HepG2 (cell line): ENCODE results near the gene CEBPB. TPM values are rescaled to one million over a fixed set of nuclear protein-coding genes. Genes with fewer than 3 reads are reported as not detected.

Source experiments
- HOXA3 ChIP-seq: sonication (generic); formaldehyde crosslinking; IDR thresholded peaks from 2 replicates; pipeline ENCODE4 v1.5.0; 2020; ENCODE audit warnings: missing genetic modification reagents
- HOXD1 ChIP-seq: sonication (generic); formaldehyde crosslinking; IDR thresholded peaks from 2 replicates; pipeline ENCODE4 v1.5.0; 2020; ENCODE audit warnings: missing genetic modification reagents
- KLF11 ChIP-seq: IDR thresholded peaks from 2 replicates; pipeline ENCODE4 v1.6.1; 2016; ENCODE audit warnings: missing compliant biosample characterization
- MAFG ChIP-seq: sonication (generic); formaldehyde crosslinking; IDR thresholded peaks from 2 replicates; pipeline ENCODE4 v1.5.1; 2020; ENCODE audit warnings: mild to moderate bottlenecking, missing genetic modification reagents
- RFXANK ChIP-seq: IDR thresholded peaks from 2 replicates; pipeline ENCODE4 v1.6.1; 2016
- ZBTB7B ChIP-seq: sonication (generic); formaldehyde crosslinking; IDR thresholded peaks from 2 replicates; pipeline ENCODE4 v1.4.0; 2020; ENCODE audit warnings: missing genetic modification reagents
- ZFX ChIP-seq: sonication (generic); formaldehyde crosslinking; IDR thresholded peaks from 2 replicates; pipeline ENCODE4 v1.4.0; 2020; ENCODE audit warnings: mild to moderate bottlenecking, low read depth, missing genetic modification reagents, moderate library complexity
- ZNF605 ChIP-seq: sonication (generic); formaldehyde crosslinking; IDR thresholded peaks from 2 replicates; pipeline ENCODE4 v1.8.0; 2022; ENCODE audit warnings: mild to moderate bottlenecking, missing genetic modification reagents
- polyA plus RNA-seq, 8 experiments: library from polyadenylated mRNA; depleted of rRNA in 3 of 8; stranded (reverse) in 7 of 8; unstranded in 1 of 8; fragments of >200 nt; fragmentation: Illumina TruSeq in 4 of 8; extraction: Trizol in 4 of 8; gene quantifications; 2 replicates each; pipeline versions ENCODE4 v1.2.1 to v1.2.3, GENCODE V29; 2011 to 2016; ENCODE audit warnings: low read depth in 4 of 8, missing spikeins in 1 of 8, mixed read lengths in 1 of 8; ENCODE audit not compliant: insufficient read depth in 1 of 8
- total RNA-seq, 5 experiments: library from RNA; depleted of rRNA; stranded (reverse); fragments of >200 nt; fragmentation: Illumina TruSeq; extraction: Trizol; gene quantifications; 2 replicates each; pipeline ENCODE4 v1.2.3, GENCODE V29; 2016; ENCODE audit warnings: low read depth in 1 of 5
- TF ChIP-seq, protein P1 (sequence below): sonication (generic); formaldehyde crosslinking; conservative IDR thresholded peaks from 2 replicates; pipeline ENCODE4 v1.8.0; 2022; ENCODE audit warnings: mild to moderate bottlenecking, moderate library complexity, missing genetic modification reagents
- TF ChIP-seq, protein P2 (sequence below): sonication (generic); formaldehyde crosslinking; IDR thresholded peaks from 2 replicates; pipeline ENCODE4 v1.4.0; 2020; ENCODE audit warnings: missing genetic modification reagents
- TF ChIP-seq, protein P3 (sequence below): sonication (generic); formaldehyde crosslinking; IDR thresholded peaks from 2 replicates; pipeline ENCODE4 v1.4.0; 2020; ENCODE audit warnings: missing genetic modification reagents, borderline replicate concordance
- TF ChIP-seq, protein P4 (sequence below): sonication (generic); formaldehyde crosslinking; IDR thresholded peaks from 2 replicates; pipeline ENCODE4 v1.5.1; 2020; ENCODE audit warnings: mild to moderate bottlenecking, missing genetic modification reagents, moderate library complexity
- TF ChIP-seq, protein P5 (sequence below): IDR thresholded peaks from 2 replicates; pipeline ENCODE4 v1.4.0; 2020; ENCODE audit warnings: mild to moderate bottlenecking, missing genetic modification reagents

The CEBPB gene
- total and polyA plus RNA-seq, 2 of the 13 experiments (the other 11 are each of a cell fraction or from before 2014, with no cell fraction given), result 18.5 to 28.2 TPM

DNA sequence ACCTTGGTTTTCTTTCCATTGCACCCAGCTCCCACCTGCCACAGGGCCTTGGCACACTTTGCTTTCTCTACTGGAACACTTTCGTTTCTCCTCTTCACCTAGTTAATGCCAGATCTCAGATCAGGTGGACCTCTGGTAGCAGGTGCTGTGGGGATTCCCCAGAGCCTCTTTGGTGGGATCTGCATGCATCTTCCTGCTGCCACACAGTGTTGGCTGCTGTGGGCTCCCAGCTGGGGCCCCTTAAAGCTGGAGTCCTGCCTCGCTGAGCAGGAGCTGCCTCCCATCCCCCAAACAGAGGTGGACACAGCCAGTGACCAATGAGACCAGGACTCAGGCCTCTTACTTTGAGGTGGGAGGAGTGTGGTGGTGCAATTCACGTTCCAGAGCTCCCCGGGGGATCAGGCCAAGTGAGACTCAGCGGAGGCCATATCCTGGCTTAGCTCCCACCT lies 28.4 kb downstream of the CEBPB start (continued):
- TF ChIP-seq, protein P1, sequence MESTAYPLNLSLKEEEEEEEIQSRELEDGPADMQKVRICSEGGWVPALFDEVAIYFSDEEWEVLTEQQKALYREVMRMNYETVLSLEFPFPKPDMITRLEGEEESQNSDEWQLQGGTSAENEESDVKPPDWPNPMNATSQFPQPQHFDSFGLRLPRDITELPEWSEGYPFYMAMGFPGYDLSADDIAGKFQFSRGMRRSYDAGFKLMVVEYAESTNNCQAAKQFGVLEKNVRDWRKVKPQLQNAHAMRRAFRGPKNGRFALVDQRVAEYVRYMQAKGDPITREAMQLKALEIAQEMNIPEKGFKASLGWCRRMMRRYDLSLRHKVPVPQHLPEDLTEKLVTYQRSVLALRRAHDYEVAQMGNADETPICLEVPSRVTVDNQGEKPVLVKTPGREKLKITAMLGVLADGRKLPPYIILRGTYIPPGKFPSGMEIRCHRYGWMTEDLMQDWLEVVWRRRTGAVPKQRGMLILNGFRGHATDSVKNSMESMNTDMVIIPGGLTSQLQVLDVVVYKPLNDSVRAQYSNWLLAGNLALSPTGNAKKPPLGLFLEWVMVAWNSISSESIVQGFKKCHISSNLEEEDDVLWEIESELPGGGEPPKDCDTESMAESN, result 0 out of 2 replicates have a peak, but pooled peaks have one; percentile 21
- TF ChIP-seq ZFX (CRISPR knock-in tag) (peak; percentile 25; the same call in 1 of the 2 replicates), ZNF605 (CRISPR knock-in tag) (0 out of 2 replicates have a peak, but pooled peaks have one; percentile 8), KLF11 (CRISPR knock-in tag) (no peak), HOXA3 (CRISPR knock-in tag) (0 out of 2 replicates have a peak, but pooled peaks have one; percentile 25), RFXANK (0 out of 2 replicates have a peak, but pooled peaks have one; percentile 24), HOXD1 (no peak), MAFG (CRISPR knock-in tag) (no peak), ZBTB7B (CRISPR knock-in tag) (peak; percentile 28; the same call in 1 of the 2 replicates)
- TF ChIP-seq, protein P2, sequence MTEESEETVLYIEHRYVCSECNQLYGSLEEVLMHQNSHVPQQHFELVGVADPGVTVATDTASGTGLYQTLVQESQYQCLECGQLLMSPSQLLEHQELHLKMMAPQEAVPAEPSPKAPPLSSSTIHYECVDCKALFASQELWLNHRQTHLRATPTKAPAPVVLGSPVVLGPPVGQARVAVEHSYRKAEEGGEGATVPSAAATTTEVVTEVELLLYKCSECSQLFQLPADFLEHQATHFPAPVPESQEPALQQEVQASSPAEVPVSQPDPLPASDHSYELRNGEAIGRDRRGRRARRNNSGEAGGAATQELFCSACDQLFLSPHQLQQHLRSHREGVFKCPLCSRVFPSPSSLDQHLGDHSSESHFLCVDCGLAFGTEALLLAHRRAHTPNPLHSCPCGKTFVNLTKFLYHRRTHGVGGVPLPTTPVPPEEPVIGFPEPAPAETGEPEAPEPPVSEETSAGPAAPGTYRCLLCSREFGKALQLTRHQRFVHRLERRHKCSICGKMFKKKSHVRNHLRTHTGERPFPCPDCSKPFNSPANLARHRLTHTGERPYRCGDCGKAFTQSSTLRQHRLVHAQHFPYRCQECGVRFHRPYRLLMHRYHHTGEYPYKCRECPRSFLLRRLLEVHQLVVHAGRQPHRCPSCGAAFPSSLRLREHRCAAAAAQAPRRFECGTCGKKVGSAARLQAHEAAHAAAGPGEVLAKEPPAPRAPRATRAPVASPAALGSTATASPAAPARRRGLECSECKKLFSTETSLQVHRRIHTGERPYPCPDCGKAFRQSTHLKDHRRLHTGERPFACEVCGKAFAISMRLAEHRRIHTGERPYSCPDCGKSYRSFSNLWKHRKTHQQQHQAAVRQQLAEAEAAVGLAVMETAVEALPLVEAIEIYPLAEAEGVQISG (CRISPR knock-in tag), result peak; percentile 40; the same call in 1 of the 2 replicates
- TF ChIP-seq, protein P3, sequence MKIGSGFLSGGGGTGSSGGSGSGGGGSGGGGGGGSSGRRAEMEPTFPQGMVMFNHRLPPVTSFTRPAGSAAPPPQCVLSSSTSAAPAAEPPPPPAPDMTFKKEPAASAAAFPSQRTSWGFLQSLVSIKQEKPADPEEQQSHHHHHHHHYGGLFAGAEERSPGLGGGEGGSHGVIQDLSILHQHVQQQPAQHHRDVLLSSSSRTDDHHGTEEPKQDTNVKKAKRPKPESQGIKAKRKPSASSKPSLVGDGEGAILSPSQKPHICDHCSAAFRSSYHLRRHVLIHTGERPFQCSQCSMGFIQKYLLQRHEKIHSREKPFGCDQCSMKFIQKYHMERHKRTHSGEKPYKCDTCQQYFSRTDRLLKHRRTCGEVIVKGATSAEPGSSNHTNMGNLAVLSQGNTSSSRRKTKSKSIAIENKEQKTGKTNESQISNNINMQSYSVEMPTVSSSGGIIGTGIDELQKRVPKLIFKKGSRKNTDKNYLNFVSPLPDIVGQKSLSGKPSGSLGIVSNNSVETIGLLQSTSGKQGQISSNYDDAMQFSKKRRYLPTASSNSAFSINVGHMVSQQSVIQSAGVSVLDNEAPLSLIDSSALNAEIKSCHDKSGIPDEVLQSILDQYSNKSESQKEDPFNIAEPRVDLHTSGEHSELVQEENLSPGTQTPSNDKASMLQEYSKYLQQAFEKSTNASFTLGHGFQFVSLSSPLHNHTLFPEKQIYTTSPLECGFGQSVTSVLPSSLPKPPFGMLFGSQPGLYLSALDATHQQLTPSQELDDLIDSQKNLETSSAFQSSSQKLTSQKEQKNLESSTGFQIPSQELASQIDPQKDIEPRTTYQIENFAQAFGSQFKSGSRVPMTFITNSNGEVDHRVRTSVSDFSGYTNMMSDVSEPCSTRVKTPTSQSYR, result peak; percentile 86; the same call in 1 of the 2 replicates
- TF ChIP-seq, protein P4, sequence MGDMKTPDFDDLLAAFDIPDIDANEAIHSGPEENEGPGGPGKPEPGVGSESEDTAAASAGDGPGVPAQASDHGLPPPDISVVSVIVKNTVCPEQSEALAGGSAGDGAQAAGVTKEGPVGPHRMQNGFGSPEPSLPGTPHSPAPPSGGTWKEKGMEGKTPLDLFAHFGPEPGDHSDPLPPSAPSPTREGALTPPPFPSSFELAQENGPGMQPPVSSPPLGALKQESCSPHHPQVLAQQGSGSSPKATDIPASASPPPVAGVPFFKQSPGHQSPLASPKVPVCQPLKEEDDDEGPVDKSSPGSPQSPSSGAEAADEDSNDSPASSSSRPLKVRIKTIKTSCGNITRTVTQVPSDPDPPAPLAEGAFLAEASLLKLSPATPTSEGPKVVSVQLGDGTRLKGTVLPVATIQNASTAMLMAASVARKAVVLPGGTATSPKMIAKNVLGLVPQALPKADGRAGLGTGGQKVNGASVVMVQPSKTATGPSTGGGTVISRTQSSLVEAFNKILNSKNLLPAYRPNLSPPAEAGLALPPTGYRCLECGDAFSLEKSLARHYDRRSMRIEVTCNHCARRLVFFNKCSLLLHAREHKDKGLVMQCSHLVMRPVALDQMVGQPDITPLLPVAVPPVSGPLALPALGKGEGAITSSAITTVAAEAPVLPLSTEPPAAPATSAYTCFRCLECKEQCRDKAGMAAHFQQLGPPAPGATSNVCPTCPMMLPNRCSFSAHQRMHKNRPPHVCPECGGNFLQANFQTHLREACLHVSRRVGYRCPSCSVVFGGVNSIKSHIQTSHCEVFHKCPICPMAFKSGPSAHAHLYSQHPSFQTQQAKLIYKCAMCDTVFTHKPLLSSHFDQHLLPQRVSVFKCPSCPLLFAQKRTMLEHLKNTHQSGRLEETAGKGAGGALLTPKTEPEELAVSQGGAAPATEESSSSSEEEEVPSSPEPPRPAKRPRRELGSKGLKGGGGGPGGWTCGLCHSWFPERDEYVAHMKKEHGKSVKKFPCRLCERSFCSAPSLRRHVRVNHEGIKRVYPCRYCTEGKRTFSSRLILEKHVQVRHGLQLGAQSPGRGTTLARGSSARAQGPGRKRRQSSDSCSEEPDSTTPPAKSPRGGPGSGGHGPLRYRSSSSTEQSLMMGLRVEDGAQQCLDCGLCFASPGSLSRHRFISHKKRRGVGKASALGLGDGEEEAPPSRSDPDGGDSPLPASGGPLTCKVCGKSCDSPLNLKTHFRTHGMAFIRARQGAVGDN, result peak; percentile 60
- TF ChIP-seq, protein P5, sequence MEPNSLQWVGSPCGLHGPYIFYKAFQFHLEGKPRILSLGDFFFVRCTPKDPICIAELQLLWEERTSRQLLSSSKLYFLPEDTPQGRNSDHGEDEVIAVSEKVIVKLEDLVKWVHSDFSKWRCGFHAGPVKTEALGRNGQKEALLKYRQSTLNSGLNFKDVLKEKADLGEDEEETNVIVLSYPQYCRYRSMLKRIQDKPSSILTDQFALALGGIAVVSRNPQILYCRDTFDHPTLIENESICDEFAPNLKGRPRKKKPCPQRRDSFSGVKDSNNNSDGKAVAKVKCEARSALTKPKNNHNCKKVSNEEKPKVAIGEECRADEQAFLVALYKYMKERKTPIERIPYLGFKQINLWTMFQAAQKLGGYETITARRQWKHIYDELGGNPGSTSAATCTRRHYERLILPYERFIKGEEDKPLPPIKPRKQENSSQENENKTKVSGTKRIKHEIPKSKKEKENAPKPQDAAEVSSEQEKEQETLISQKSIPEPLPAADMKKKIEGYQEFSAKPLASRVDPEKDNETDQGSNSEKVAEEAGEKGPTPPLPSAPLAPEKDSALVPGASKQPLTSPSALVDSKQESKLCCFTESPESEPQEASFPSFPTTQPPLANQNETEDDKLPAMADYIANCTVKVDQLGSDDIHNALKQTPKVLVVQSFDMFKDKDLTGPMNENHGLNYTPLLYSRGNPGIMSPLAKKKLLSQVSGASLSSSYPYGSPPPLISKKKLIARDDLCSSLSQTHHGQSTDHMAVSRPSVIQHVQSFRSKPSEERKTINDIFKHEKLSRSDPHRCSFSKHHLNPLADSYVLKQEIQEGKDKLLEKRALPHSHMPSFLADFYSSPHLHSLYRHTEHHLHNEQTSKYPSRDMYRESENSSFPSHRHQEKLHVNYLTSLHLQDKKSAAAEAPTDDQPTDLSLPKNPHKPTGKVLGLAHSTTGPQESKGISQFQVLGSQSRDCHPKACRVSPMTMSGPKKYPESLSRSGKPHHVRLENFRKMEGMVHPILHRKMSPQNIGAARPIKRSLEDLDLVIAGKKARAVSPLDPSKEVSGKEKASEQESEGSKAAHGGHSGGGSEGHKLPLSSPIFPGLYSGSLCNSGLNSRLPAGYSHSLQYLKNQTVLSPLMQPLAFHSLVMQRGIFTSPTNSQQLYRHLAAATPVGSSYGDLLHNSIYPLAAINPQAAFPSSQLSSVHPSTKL, result peak; percentile 23; the same call in 1 of the 2 replicates
